Activated naive CD8-positive, alpha-beta T cell treated with anti-CD3 and anti-CD28 coated beads, Interleukin-2, amount 50 U/mL, for 16 hours (primary cell): ENCODE data around the gene CRAT.

Experiments used
- DNase-seq: peaks from one replicate; pipeline ENCODE4 v3.0.0-alpha.2; 2020; ENCODE audit warnings: low read depth, low spot score

Gene CRAT

GRCh38 chr9:129110740-129111527 lies at the start of gene CRAT, which contains the start of gene PTPA:
Gene CRAT (minus strand): TSS chr9:129110793. CDS start chr9:129110509, 284 bp downstream.
Gene PTPA (plus strand): TSS chr9:129111415. CDS start chr9:129111601, 186 bp downstream.
- peak; percentile 93 for DNase-seq

- DNase-seq = no peak
These were observed 45.6 kb upstream of the CRAT start for GRCh38 chr9:129156163-129156562.

- no peak for DNase-seq
These were observed 44.4 kb upstream of the CRAT start for GRCh38 chr9:129154866-129155477.

GRCh38 chr9:129151469-129151868 lies 40.9 kb upstream of the CRAT start:
- no peak for DNase-seq

- no peak for DNase-seq
These were observed 40.1 kb upstream of the CRAT start for GRCh38 chr9:129150672-129151211.

- no peak for DNase-seq
These were observed 39.5 kb upstream of the CRAT start for GRCh38 chr9:129150122-129150521.

- DNase-seq = no peak
These were observed 38.8 kb upstream of the CRAT start for GRCh38 chr9:129149442-129149841.

GRCh38 chr9:129148463-129149204 lies 38.0 kb upstream of the CRAT start:
- DNase-seq = no peak

GRCh38 chr9:129146441-129146941 lies 35.9 kb upstream of the CRAT start:
- DNase-seq = no peak

GRCh38 chr9:129145841-129146292 lies 35.3 kb upstream of the CRAT start:
- no peak for DNase-seq

GRCh38 chr9:129145316-129145715 lies 34.7 kb upstream of the CRAT start:
- no peak for DNase-seq

- peak; percentile 41 for DNase-seq
These were observed 32.7 kb upstream of the CRAT start for GRCh38 chr9:129143031-129143927.

GRCh38 chr9:129142138-129142935 lies 31.7 kb upstream of the CRAT start:
- DNase-seq = no peak

- DNase-seq = no peak
These were observed 30.8 kb upstream of the CRAT start for GRCh38 chr9:129141066-129142041.

- no peak for DNase-seq
These were observed 29.9 kb upstream of the CRAT start for GRCh38 chr9:129140397-129141065.

- peak; percentile 54 for DNase-seq
These were observed 29.4 kb upstream of the CRAT start for GRCh38 chr9:129139993-129140396.

GRCh38 chr9:129139233-129139992 lies 28.8 kb upstream of the CRAT start:
- DNase-seq = peak; percentile 56
